Panc1 (cell line): Measurements from ENCODE around the gene JAZF1.

Experiments used
- CTCF ChIP-seq: fragments of 450-650 bp; IDR thresholded peaks from 2 replicates; pipeline ENCODE4 v1.5.1; 2017; ENCODE audit warnings: mild to moderate bottlenecking
- POLR2AphosphoS5 ChIP-seq: IDR thresholded peaks from 2 replicates; pipeline ENCODE4 v1.6.1; 2012; ENCODE audit warnings: mild to moderate bottlenecking, low read depth, low read length, moderate library complexity

- TF ChIP-seq CTCF (no peak), POLR2AphosphoS5 (no peak)
Observed at GRCh38 chr7:27966219-27966780, 214.3 kb downstream of the JAZF1 start.
